NCI-H2029 (cell line): ENCODE data around the gene XDH.

Source experiments
- DNase-seq: peaks from one replicate; lab custom pipeline; 2025; lab: John Stamatoyannopoulos, UW

Gene XDH

GRCh38 chr2:31329081-31329625 is 85.4 kb downstream of the XDH start:
- no peak for DNase-seq

- DNase-seq: no peak
These were observed 86.5 kb downstream of the XDH start for GRCh38 chr2:31328026-31328425.

- no peak for DNase-seq
These were observed 87.0 kb downstream of the XDH start for GRCh38 chr2:31327505-31327904.

- peak; percentile 4 for DNase-seq
These were observed 90.4 kb downstream of the XDH start for GRCh38 chr2:31324016-31324633.

GRCh38 chr2:31322371-31322770 is 92.2 kb downstream of the XDH start:
- no peak for DNase-seq

GRCh38 chr2:31319406-31320175 is 95.0 kb downstream of the XDH start:
- peak; percentile 58 for DNase-seq

GRCh38 chr2:31318361-31319336 is 95.9 kb downstream of the XDH start:
- DNase-seq: no peak

GRCh38 chr2:31317396-31317795 is 97.1 kb downstream of the XDH start:
- DNase-seq: no peak

GRCh38 chr2:31314761-31315160 is 99.8 kb downstream of the XDH start:
- DNase-seq: no peak

GRCh38 chr2:31312898-31313297 is 101.6 kb downstream of the XDH start:
- DNase-seq: no peak

- no peak for DNase-seq
These were observed 109.7 kb downstream of the XDH start for GRCh38 chr2:31304816-31305215.

- no peak for DNase-seq
These were observed 111.5 kb downstream of the XDH start for GRCh38 chr2:31302940-31303563.

GRCh38 chr2:31300309-31300708 is 114.2 kb downstream of the XDH start:
- DNase-seq: no peak

GRCh38 chr2:31299547-31299946 is 115.0 kb downstream of the XDH start:
- no peak for DNase-seq

- DNase-seq: no peak
These were observed 116.8 kb downstream of the XDH start for GRCh38 chr2:31297751-31298150.

GRCh38 chr2:31296641-31297287 is 117.8 kb downstream of the XDH start:
- DNase-seq: no peak

GRCh38 chr2:31294196-31294595 is 120.3 kb downstream of the XDH start:
- no peak for DNase-seq

GRCh38 chr2:31287654-31288053 is 126.9 kb downstream of the XDH start:
- no peak for DNase-seq

- DNase-seq: no peak
These were observed 127.5 kb downstream of the XDH start for GRCh38 chr2:31286961-31287550.

GRCh38 chr2:31286230-31286629 is 128.3 kb downstream of the XDH start:
- peak; percentile 36 for DNase-seq
